PC-3 (cell line): ENCODE measurements around the gene ZNF705A. TPM values are rescaled to one million over a fixed set of nuclear protein-coding genes. Genes with fewer than 3 reads are reported as not detected.
"Not testable (repeated sequence)": the region's sequence is repeated elsewhere in the genome, so short reads cannot be mapped to it uniquely, and the experiment has no call there.

Experiments
- ATAC-seq: fragments of 200-7000 bp; cut with Tn5 transposase; 2 replicates; pipeline ENCODE4 v1.9.1; 2020; ENCODE audit warnings: mild to moderate bottlenecking, moderate library complexity
- BruUV-seq: library from RNA; stranded (reverse); fragments of 400-500 nt; replicated peaks from 2 replicates; lab custom pipeline; 2021; lab: Mats Ljungman, UMichigan
- CTCF ChIA-PET: fragments of 300-600 bp; sonication (Branson Sonifier 250); formaldehyde crosslinking; loops from one replicate; lab custom pipeline; 2022; ENCODE audit warnings: antibody characterized with exemption; lab: Charles Lee
- POLR2A ChIA-PET: fragments of 300-600 bp; sonication (Branson Sonifier 250); formaldehyde crosslinking; loops from one replicate; lab custom pipeline; 2022; ENCODE audit warnings: antibody characterized with exemption; ENCODE audit not compliant: unreplicated experiment; lab: Charles Lee
- DNase-seq: peaks from one replicate; pipeline ENCODE4 v3.0.0-alpha.2; 2015
- H2AFZ ChIP-seq: fragments of 300-600 bp; sonication (generic); 2 replicates; pipeline ENCODE4 v1.6.0; 2016; ENCODE audit warnings: antibody characterized with exemption, low read length
- H3F3A ChIP-seq: fragments of 300-600 bp; sonication (generic); one replicate; pipeline ENCODE4 v1.6.0; 2017; ENCODE audit warnings: antibody characterized with exemption, low read length, control low read depth, mild to moderate bottlenecking; ENCODE audit not compliant: unreplicated experiment
- H3K27ac ChIP-seq: fragments of 300-600 bp; sonication (generic); 2 replicates; pipeline ENCODE4 v1.5.1; 2016; ENCODE audit warnings: mild to moderate bottlenecking, low read length
- H3K27me3 ChIP-seq: fragments of 300-600 bp; sonication (generic); 2 replicates; pipeline ENCODE4 v1.6.1; 2016; ENCODE audit warnings: low read length, mixed read lengths
- H3K36me3 ChIP-seq: fragments of 300-600 bp; sonication (generic); 2 replicates; pipeline ENCODE4 v1.6.1; 2016; ENCODE audit warnings: low read depth, mixed run types, low read length, mixed read lengths
- H3K4me1 ChIP-seq: fragments of 300-600 bp; sonication (generic); 2 replicates; pipeline ENCODE4 v1.5.1; 2016; ENCODE audit warnings: low read length; ENCODE audit not compliant: insufficient read depth
- H3K4me2 ChIP-seq: fragments of 300-600 bp; sonication (generic); 2 replicates; pipeline ENCODE4 v1.6.0; 2016; ENCODE audit warnings: low read length
- H3K4me3 ChIP-seq: fragments of 300-600 bp; sonication (generic); 2 replicates; pipeline ENCODE4 v1.5.1; 2016; ENCODE audit warnings: mild to moderate bottlenecking, low read length, mixed read lengths
- H3K79me2 ChIP-seq: fragments of 300-600 bp; sonication (generic); 2 replicates; pipeline ENCODE4 v1.6.1; 2017; ENCODE audit warnings: low read length, mixed read lengths
- H3K9ac ChIP-seq: fragments of 300-600 bp; sonication (generic); 2 replicates; pipeline ENCODE4 v1.6.0; 2016; ENCODE audit warnings: mild to moderate bottlenecking, low read length
- H3K9me2 ChIP-seq: fragments of 300-600 bp; sonication (generic); replicated peaks from 2 replicates; pipeline ENCODE4 v1.6.1; 2016; ENCODE audit warnings: mixed run types, low read length, mixed read lengths
- H3K9me3 ChIP-seq: fragments of 300-600 bp; sonication (generic); 2 replicates; pipeline ENCODE4 v1.6.1; 2016; ENCODE audit warnings: low read length, mixed read lengths
- H4K20me1 ChIP-seq: fragments of 300-600 bp; sonication (generic); 2 replicates; pipeline ENCODE4 v1.6.1; 2016; ENCODE audit warnings: low read length, mixed read lengths
- CTCF ChIP-seq: fragments of 300-600 bp; sonication (generic); conservative IDR thresholded peaks from 2 replicates; pipeline ENCODE4 v1.5.1; 2017; ENCODE audit warnings: antibody characterized with exemption, low read depth, mild to moderate bottlenecking, low read length
- intact Hi-C: fragments of 100-400 bp; cut with micrococcal nuclease; formaldehyde crosslinking; loops from 2 replicates; pipeline ENCODE4 v1.9.0; 2023
- total RNA-seq: library from RNA; depleted of rRNA; stranded (reverse); fragments of >200 nt; gene quantifications from 2 replicates; pipeline ENCODE4 v1.2.3, GENCODE V29; 2014

The ZNF705A gene
- total RNA-seq, 1 experiment from 2014 or later: not detected

- CTCF ChIA-PET, H3K4me1 ChIP-seq, H3K27ac ChIP-seq, H3K79me2 ChIP-seq, BruUV-seq, H3F3A ChIP-seq, ATAC-seq, H3K36me3 ChIP-seq, H3K9me2 ChIP-seq, H3K27me3 ChIP-seq, H4K20me1 ChIP-seq, POLR2A ChIA-PET, H3K9me3 ChIP-seq: not testable (repeated sequence)
- H3K4me3 ChIP-seq: peak overlapping the region; percentile 64
- H2AFZ ChIP-seq: peak overlapping the region; percentile 78
- DNase-seq: peak; percentile 65
- intact Hi-C loops: loop anchor here (1.0 kb wide), 1 partner anchor 71 kb away; no protein-coding TSS in a partner anchor
- peak; percentile 52; the same call in 1 of the 2 replicates for TF ChIP-seq CTCF
- peak overlapping the region; percentile 69 for H3K4me2 ChIP-seq
- H3K9ac ChIP-seq: peak overlapping the region; percentile 48
These were observed 23.3 kb downstream of the ZNF705A start for GRCh38 chr12:8179989-8180585.

- H3K36me3 ChIP-seq, H3K4me1 ChIP-seq, ATAC-seq, BruUV-seq, H2AFZ ChIP-seq, CTCF ChIA-PET, H3K9me3 ChIP-seq, H3K27me3 ChIP-seq, H3K27ac ChIP-seq, POLR2A ChIA-PET, H3K79me2 ChIP-seq, H3K9me2 ChIP-seq, H3F3A ChIP-seq, DNase-seq, H3K9ac ChIP-seq, intact Hi-C loops, H3K4me3 ChIP-seq, H3K4me2 ChIP-seq, H4K20me1 ChIP-seq: not testable (repeated sequence)
These were observed 24.5 kb downstream of the ZNF705A start for GRCh38 chr12:8181271-8181670.

GRCh38 chr12:8182923-8183322, 26.1 kb downstream of the ZNF705A start:
- H4K20me1 ChIP-seq, DNase-seq, H3K4me3 ChIP-seq, H3K9ac ChIP-seq, POLR2A ChIA-PET, H2AFZ ChIP-seq, H3F3A ChIP-seq, H3K9me3 ChIP-seq, H3K4me1 ChIP-seq, H3K9me2 ChIP-seq, H3K27ac ChIP-seq, H3K36me3 ChIP-seq, intact Hi-C loops, H3K4me2 ChIP-seq, H3K27me3 ChIP-seq, ATAC-seq, CTCF ChIA-PET, H3K79me2 ChIP-seq, BruUV-seq: not testable (repeated sequence)

- DNase-seq, H3K27ac ChIP-seq: not testable (repeated sequence)
These were observed 26.5 kb downstream of the ZNF705A start for GRCh38 chr12:8183346-8183745.

GRCh38 chr12:8184206-8184605, 27.4 kb downstream of the ZNF705A start:
- H3K4me2 ChIP-seq, H2AFZ ChIP-seq, H3K79me2 ChIP-seq, ATAC-seq, H3K9me2 ChIP-seq, H3K4me3 ChIP-seq, H3K9me3 ChIP-seq, DNase-seq, H3K9ac ChIP-seq, H3K27ac ChIP-seq, H3K27me3 ChIP-seq, H3F3A ChIP-seq, CTCF ChIA-PET, POLR2A ChIA-PET, H4K20me1 ChIP-seq, intact Hi-C loops, H3K4me1 ChIP-seq, BruUV-seq, H3K36me3 ChIP-seq: not testable (repeated sequence)

More at GRCh38 chr12:8183346-8183745, 26.5 kb downstream of the ZNF705A start:
- H3K36me3 ChIP-seq, H3F3A ChIP-seq, H4K20me1 ChIP-seq, intact Hi-C loops, H2AFZ ChIP-seq, H3K9ac ChIP-seq, H3K9me3 ChIP-seq, H3K9me2 ChIP-seq, ATAC-seq, H3K27me3 ChIP-seq, BruUV-seq, H3K4me3 ChIP-seq, H3K4me2 ChIP-seq, POLR2A ChIA-PET, CTCF ChIA-PET, H3K79me2 ChIP-seq, H3K4me1 ChIP-seq: not testable (repeated sequence)

GRCh38 chr12:8188088-8188487, 31.3 kb downstream of the ZNF705A start:
- H3K4me3 ChIP-seq, POLR2A ChIA-PET, H3K9me3 ChIP-seq, H3K36me3 ChIP-seq, H3K4me2 ChIP-seq, H3K9me2 ChIP-seq, H3K79me2 ChIP-seq, DNase-seq, CTCF ChIA-PET, H3K9ac ChIP-seq, H4K20me1 ChIP-seq, H3K27me3 ChIP-seq, H3F3A ChIP-seq, H3K27ac ChIP-seq, ATAC-seq, intact Hi-C loops, BruUV-seq, H3K4me1 ChIP-seq, H2AFZ ChIP-seq: not testable (repeated sequence)
